HepG2 (cell line): ENCODE results near the gene RAP1A. TPM values are rescaled to one million over a fixed set of nuclear protein-coding genes. Genes with fewer than 3 reads are reported as not detected.
A peak's percentile ranks its signal among the peaks of the same experiment; 100 is the strongest.

Experiments used
- ATAC-seq: fragments of 200-7000 bp; cut with Tn5 transposase; 3 replicates; pipeline ENCODE4 v1.9.1; 2020; ENCODE audit warnings: mild to moderate bottlenecking, moderate library complexity
- BruUV-seq: library from RNA; stranded (reverse); fragments of 400-500 nt; replicated peaks from 2 replicates; lab custom pipeline; 2021; lab: Mats Ljungman, UMichigan
- CTCF ChIA-PET: fragments of 300-600 bp; formaldehyde crosslinking; extraction: SDS; loops from one replicate; lab custom pipeline; 2021; ENCODE audit warnings: low total read pairs, inconsistent platforms, low intra/inter-chr PET ratio; lab: Yijun Ruan, JAX
- POLR2A ChIA-PET: fragments of 350-600 bp; sonication (Branson Sonifier 250); formaldehyde crosslinking; loops from one replicate; lab custom pipeline; 2020; ENCODE audit warnings: antibody characterized with exemption, inconsistent platforms; lab: Yijun Ruan, JAX
- DNase-seq: peaks from one replicate; pipeline ENCODE4 v3.0.0-alpha.2; 2015; ENCODE audit warnings: low spot score
- FAIRE-seq: peaks from 3 replicates; lab custom pipeline; 2011; peaks lifted over from hg19 to GRCh38; lab: Jason Lieb, UNC
- H2AFZ ChIP-seq: one replicate; pipeline ENCODE4 v1.6.1; 2011; ENCODE audit warnings: low read length, inconsistent platforms
- H3K27ac ChIP-seq: fragments of 300-600 bp; 3 replicates; pipeline ENCODE4 v1.8.0; 2011; ENCODE audit warnings: mixed run types, mild to moderate bottlenecking, mixed read lengths, low read length, inconsistent platforms; ENCODE audit not compliant: insufficient read depth; ENCODE audit errors: extremely low read length
- H3K27me3 ChIP-seq, 2 experiments: fragments of 200-600 bp in 1 of 2; 2 replicates in 1 of 2; 3 replicates in 1 of 2; pipeline versions ENCODE4 v1.6.0 to v1.8.0; 2011; ENCODE audit warnings: low read length in 2 of 2, mild to moderate bottlenecking in 2 of 2, moderate library complexity in 2 of 2, inconsistent platforms in 1 of 2; ENCODE audit not compliant: insufficient read depth in 2 of 2, control insufficient read depth in 1 of 2
- H3K36me3 ChIP-seq, 2 experiments: fragments of 200-600 bp in 1 of 2; replicated peaks in 1 of 2; 2 replicates in 1 of 2; 3 replicates in 1 of 2; pipeline versions ENCODE4 v1.5.1 to v1.8.0; 2011; ENCODE audit warnings: low read length in 2 of 2, inconsistent platforms in 1 of 2; ENCODE audit not compliant: insufficient read depth in 2 of 2, control insufficient read depth in 1 of 2
- H3K4me1 ChIP-seq: 2 replicates; pipeline ENCODE4 v1.5.1; 2012; ENCODE audit warnings: low read length, inconsistent platforms; ENCODE audit not compliant: insufficient read depth
- H3K4me2 ChIP-seq: 2 replicates; pipeline ENCODE4 v1.6.0; 2011; ENCODE audit warnings: low read depth, low read length, inconsistent platforms
- H3K4me3 ChIP-seq, 3 experiments: fragments of 200-600 bp in 1 of 3; sonication (generic), shearing (Covaris generic) in 1 of 3; replicated peaks in 1 of 3; 2 replicates each; pipeline ENCODE4 v1.5.1; 2011 to 2016; ENCODE audit warnings: low read length in 3 of 3, inconsistent platforms in 2 of 3, low read depth in 2 of 3, mild to moderate bottlenecking in 2 of 3, control low read depth in 1 of 3, mixed read lengths in 1 of 3; ENCODE audit not compliant: insufficient read depth in 1 of 3
- H3K79me2 ChIP-seq: one replicate; pipeline ENCODE4 v1.6.1; 2011; ENCODE audit warnings: low read length, inconsistent platforms; ENCODE audit not compliant: insufficient read depth
- H3K9ac ChIP-seq: 2 replicates; pipeline ENCODE4 v1.6.0; 2011; ENCODE audit warnings: mild to moderate bottlenecking, low read depth, low read length, inconsistent platforms; ENCODE audit not compliant: insufficient read depth
- H3K9me3 ChIP-seq: 2 replicates; pipeline ENCODE4 v1.5.1; 2012; ENCODE audit warnings: mild to moderate bottlenecking, low read length
- H4K20me1 ChIP-seq: 2 replicates; pipeline ENCODE4 v1.6.0; 2011; ENCODE audit warnings: inconsistent platforms, mild to moderate bottlenecking, low read length, moderate library complexity; ENCODE audit not compliant: insufficient read depth
- HMGA1 ChIP-seq: sonication (generic); formaldehyde crosslinking; conservative IDR thresholded peaks from 2 replicates; pipeline ENCODE4 v1.4.0; 2020; ENCODE audit warnings: missing genetic modification reagents
- HNF1A ChIP-seq, 2 experiments: sonication (generic) in 1 of 2; formaldehyde crosslinking in 1 of 2; IDR thresholded peaks; 2 replicates each; pipeline versions ENCODE4 v1.4.0 to v1.6.1; 2016 to 2020; ENCODE audit warnings: borderline replicate concordance in 1 of 2, low read depth in 1 of 2, mild to moderate bottlenecking in 1 of 2, missing genetic modification reagents in 1 of 2
- RARA ChIP-seq: IDR thresholded peaks from 2 replicates; pipeline ENCODE4 v1.6.1; 2016; ENCODE audit warnings: missing genetic modification reagents, missing compliant biosample characterization
- SMC3 ChIP-seq: IDR thresholded peaks from 2 replicates; pipeline ENCODE4 v1.6.1; 2011; ENCODE audit warnings: low read length, improper control_type of control experiment
- ZNF138 ChIP-seq: sonication (generic); formaldehyde crosslinking; IDR thresholded peaks from 2 replicates; pipeline ENCODE4 v1.5.0; 2020; ENCODE audit warnings: mild to moderate bottlenecking, low read depth, missing genetic modification reagents
- ZNF142 ChIP-seq: sonication (generic); formaldehyde crosslinking; IDR thresholded peaks from 2 replicates; pipeline ENCODE4 v1.4.0; 2020; ENCODE audit warnings: missing genetic modification reagents
- ZNF550 ChIP-seq: sonication (generic); formaldehyde crosslinking; IDR thresholded peaks from 2 replicates; pipeline ENCODE4 v1.4.0; 2020; ENCODE audit warnings: mild to moderate bottlenecking, missing genetic modification reagents, borderline replicate concordance
- ZSCAN25 ChIP-seq: sonication (generic); formaldehyde crosslinking; IDR thresholded peaks from 2 replicates; pipeline ENCODE4 v1.8.0; 2022; ENCODE audit warnings: mild to moderate bottlenecking, missing genetic modification reagents
- WGBS: methylation state at CpG from one replicate; pipeline ENCODE4 v1.1.6; 2017; ENCODE audit warnings: low lambda C conversion rate; 5-methylcytosine and 5-hydroxymethylcytosine counted together
- in situ Hi-C: cut with HindIII; loops from 2 replicates; pipeline ENCODE4 v1.10.0; 2017; ENCODE audit warnings: low pct_unique_long_range_greater_than_20kb; ENCODE audit not compliant: extremely low pct_ligation_motif_present
- intact Hi-C: fragments of 100-400 bp; cut with micrococcal nuclease; formaldehyde crosslinking; loops from one replicate; pipeline ENCODE4 v1.10.0; 2022; ENCODE audit not compliant: unreplicated experiment
- polyA plus RNA-seq, 8 experiments: library from polyadenylated mRNA; depleted of rRNA in 3 of 8; stranded (reverse) in 7 of 8; unstranded in 1 of 8; fragments of >200 nt; fragmentation: Illumina TruSeq in 4 of 8; extraction: Trizol in 4 of 8; gene quantifications; 2 replicates each; pipeline versions ENCODE4 v1.2.1 to v1.2.3, GENCODE V29; 2011 to 2016; ENCODE audit warnings: low read depth in 4 of 8, missing spikeins in 1 of 8, mixed read lengths in 1 of 8; ENCODE audit not compliant: insufficient read depth in 1 of 8
- total RNA-seq, 5 experiments: library from RNA; depleted of rRNA; stranded (reverse); fragments of >200 nt; fragmentation: Illumina TruSeq; extraction: Trizol; gene quantifications; 2 replicates each; pipeline ENCODE4 v1.2.3, GENCODE V29; 2016; ENCODE audit warnings: low read depth in 1 of 5

Gene RAP1A
- total and polyA plus RNA-seq, 2 of the 13 experiments (the other 11 are each of a cell fraction or from before 2014, with no cell fraction given) = 19.0 to 20.7 TPM

GRCh38 chr1:111570781-111571181 lies 48.8 kb upstream of the RAP1A start:
- Histone ChIP-seq H2AFZ (no peak overlapping the region), H3K27ac (no peak overlapping the region), H3K4me1 (peaks cover 29% of the 10 kb centered on the region), H3K9me3 (no peaks in the 10 kb centered on the region), H3K4me2 (no peak overlapping the region), H3K9ac (no peak overlapping the region), H4K20me1 (no peaks in the 10 kb centered on the region), H3K4me3 (no peak overlapping the region), H3K79me2 (no peaks in the 10 kb centered on the region), H3K27me3 (no peaks in the 10 kb centered on the region), H3K36me3 (no peaks in the 10 kb centered on the region)
- TF ChIP-seq ZNF142 (no peak), SMC3 (0 out of 2 replicates have a peak, but pooled peaks have one; percentile 19)
- peak; percentile 32 for FAIRE-seq
- ChIA-PET POLR2A (no interaction called here), CTCF (no interaction called here)
- WGBS = 29% methylated on average over 2 of the region's 2 CpGs
- BruUV-seq = no TSS peak
- intact Hi-C loops (no loop called here), in situ Hi-C loops (no loop called here)
- peak; percentile 75 for ATAC-seq
- DNase-seq = no peak

- no TSS peak for BruUV-seq
- Histone ChIP-seq H3K4me1 (peaks cover 29% of the 10 kb centered on the region), H2AFZ (no peak overlapping the region), H3K4me3 (no peak overlapping the region), H4K20me1 (no peaks in the 10 kb centered on the region)
- TF ChIP-seq ZSCAN25 (no peak), RARA (CRISPR knock-in tag) (no peak), ZNF550 (CRISPR knock-in tag) (no peak), ZNF138 (no peak), HNF1A (IDR thresholded peaks at IDR 0.05; ENCODE audit: low read depth) (no peak), HNF1A (CRISPR knock-in tag; IDR thresholded peaks at IDR 0.05; ENCODE audit: borderline replicate concordance) (no peak), HMGA1 (CRISPR knock-in tag) (no peak)
- TF ChIP-seq, all 625 proteins: peak for 0
- Histone ChIP-seq H3K9ac (no peak overlapping the region), H3K79me2 (no peaks in the 10 kb centered on the region), H3K36me3 (no peaks in the 10 kb centered on the region), H3K4me2 (no peak overlapping the region), H3K27ac (no peak overlapping the region), H3K9me3 (no peaks in the 10 kb centered on the region), H3K27me3 (no peaks in the 10 kb centered on the region)
- intact Hi-C loops (no loop called here), in situ Hi-C loops (no loop called here)
- ATAC-seq (no peak), DNase-seq (no peak), FAIRE-seq (no peak)
- ChIA-PET CTCF (no interaction called here), POLR2A (no interaction called here)
- 83% methylated on average over 3 of the region's 3 CpGs for WGBS
These were observed 48.4 kb upstream of the RAP1A start for GRCh38 chr1:111571239-111571638.
